ENCODE measurements around the gene ASPN. TPM values are rescaled to one million over a fixed set of nuclear protein-coding genes. Genes with fewer than 3 reads are reported as not detected.

Gene ASPN
- total and polyA plus RNA-seq, 2 of the 13 experiments (the other 11 are each of a cell fraction or from before 2014, with no cell fraction given) = not detected

- intact Hi-C loops (cut with micrococcal nuclease; ENCODE audit: unreplicated experiment) = no loop called here
- no TSS peak for BruUV-seq (replicated peaks)
- H2AFZ ChIP-seq (ENCODE audit: low read length) = no peak overlapping the region
- CTCF ChIA-PET (ENCODE audit: low intra/inter-chr PET ratio, low total read pairs) = no interaction called here
- 80% methylated on average over 2 of the region's 2 CpGs for WGBS (ENCODE audit: low lambda C conversion rate)
- no peaks in the 10 kb centered on the region for H4K20me1 ChIP-seq (ENCODE audit: insufficient read depth, low read length)
- no peaks in the 10 kb centered on the region for H3K27me3 ChIP-seq (ENCODE audit: control insufficient read depth in 1 of 2, insufficient read depth in 2 of 2, low read length in 2 of 2)
- TF ChIP-seq STAG1 (CRISPR knock-in tag; IDR thresholded peaks at IDR 0.05) (0 out of 2 replicates have a peak, but pooled peaks have one; percentile 12), TBP (CRISPR knock-in tag; IDR thresholded peaks at IDR 0.05) (no peak), ETV5 (CRISPR knock-in tag; IDR thresholded peaks at IDR 0.05; ENCODE audit: borderline replicate concordance) (peak; percentile 51; the same call in 1 of the 2 replicates), PAX8 (CRISPR knock-in tag; IDR thresholded peaks at IDR 0.05; ENCODE audit: borderline replicate concordance) (no peak), ZNF598 (CRISPR knock-in tag; IDR thresholded peaks at IDR 0.05; ENCODE audit: borderline replicate concordance) (no peak)
- TF ChIP-seq, protein P1, sequence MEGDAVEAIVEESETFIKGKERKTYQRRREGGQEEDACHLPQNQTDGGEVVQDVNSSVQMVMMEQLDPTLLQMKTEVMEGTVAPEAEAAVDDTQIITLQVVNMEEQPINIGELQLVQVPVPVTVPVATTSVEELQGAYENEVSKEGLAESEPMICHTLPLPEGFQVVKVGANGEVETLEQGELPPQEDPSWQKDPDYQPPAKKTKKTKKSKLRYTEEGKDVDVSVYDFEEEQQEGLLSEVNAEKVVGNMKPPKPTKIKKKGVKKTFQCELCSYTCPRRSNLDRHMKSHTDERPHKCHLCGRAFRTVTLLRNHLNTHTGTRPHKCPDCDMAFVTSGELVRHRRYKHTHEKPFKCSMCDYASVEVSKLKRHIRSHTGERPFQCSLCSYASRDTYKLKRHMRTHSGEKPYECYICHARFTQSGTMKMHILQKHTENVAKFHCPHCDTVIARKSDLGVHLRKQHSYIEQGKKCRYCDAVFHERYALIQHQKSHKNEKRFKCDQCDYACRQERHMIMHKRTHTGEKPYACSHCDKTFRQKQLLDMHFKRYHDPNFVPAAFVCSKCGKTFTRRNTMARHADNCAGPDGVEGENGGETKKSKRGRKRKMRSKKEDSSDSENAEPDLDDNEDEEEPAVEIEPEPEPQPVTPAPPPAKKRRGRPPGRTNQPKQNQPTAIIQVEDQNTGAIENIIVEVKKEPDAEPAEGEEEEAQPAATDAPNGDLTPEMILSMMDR (CRISPR knock-in tag; IDR thresholded peaks at IDR 0.05) = 0 out of 2 replicates have a peak, but pooled peaks have one; percentile 11
- H3K27ac ChIP-seq (ENCODE audit: extremely low read length, insufficient read depth, low read length) = no peak overlapping the region
- POLR2A ChIA-PET = no interaction called here
- no peak overlapping the region for H3K4me3 ChIP-seq (replicated peaks in 1 of 3; ENCODE audit: insufficient read depth in 1 of 3, low read depth in 2 of 3, low read length in 3 of 3)
- H3K4me2 ChIP-seq (ENCODE audit: low read depth, low read length) = no peak overlapping the region
- no peak for ATAC-seq
- DNase-seq (ENCODE audit: low spot score) = no peak
- no peaks in the 10 kb centered on the region for H3K36me3 ChIP-seq (replicated peaks in 1 of 2; ENCODE audit: control insufficient read depth in 1 of 2, insufficient read depth in 2 of 2, low read length in 2 of 2)
- FAIRE-seq = no peak
- no peaks in the 10 kb centered on the region for H3K9me3 ChIP-seq (ENCODE audit: low read length)
- no peaks in the 10 kb centered on the region for H3K79me2 ChIP-seq (ENCODE audit: insufficient read depth, low read length)
- H3K9ac ChIP-seq (ENCODE audit: insufficient read depth, low read depth, low read length) = no peak overlapping the region
- in situ Hi-C loops (cut with HindIII; ENCODE audit: extremely low pct_ligation_motif_present, low pct_unique_long_range_greater_than_20kb) = no loop called here
- H3K4me1 ChIP-seq (ENCODE audit: insufficient read depth, low read length) = no peaks in the 10 kb centered on the region
Observed at GRCh38 chr9:92507005-92507404, 24.7 kb upstream of the ASPN start.

DNA sequence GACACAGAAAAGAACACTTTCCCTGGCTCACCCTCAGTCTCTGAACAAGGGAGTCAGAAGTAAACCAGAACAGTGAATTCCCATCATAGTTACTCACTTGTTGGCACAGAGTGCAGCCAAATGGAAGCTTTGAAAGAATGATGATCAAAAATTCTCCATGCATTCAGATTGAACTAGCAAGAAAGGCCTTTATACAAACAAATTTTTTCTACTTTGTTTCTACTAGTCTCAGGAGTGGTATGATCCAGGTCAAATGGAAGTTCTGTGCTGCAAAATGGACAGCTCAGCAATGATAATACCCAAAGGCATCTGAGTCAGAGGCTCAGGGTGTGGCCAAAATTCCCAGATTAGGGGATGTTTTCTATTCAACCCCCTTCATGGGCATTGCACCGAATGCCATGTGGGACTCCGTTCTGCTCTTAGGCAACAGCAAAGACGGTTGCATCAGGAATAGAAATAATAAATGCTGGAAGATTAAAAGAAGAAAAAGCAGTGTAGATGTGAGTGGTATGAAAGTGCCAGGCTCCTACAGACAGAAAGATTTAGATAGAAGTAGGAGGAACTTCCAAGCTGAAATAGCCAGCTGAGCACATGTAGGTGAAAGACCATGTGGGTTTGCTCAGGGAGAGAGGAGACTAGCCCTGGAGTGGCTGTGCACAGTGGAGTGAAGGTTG is 24.0 kb upstream of the ASPN start:
- FAIRE-seq (no peak), ATAC-seq (no peak), DNase-seq (ENCODE audit: low spot score) (no peak)
- no TSS peak for BruUV-seq (replicated peaks)
- WGBS (ENCODE audit: low lambda C conversion rate) = 94% methylated on average over 3 of the region's 3 CpGs
- H3K27ac ChIP-seq (ENCODE audit: extremely low read length, insufficient read depth, low read length) = no peak overlapping the region
- H3K36me3 ChIP-seq (replicated peaks in 1 of 2; ENCODE audit: control insufficient read depth in 1 of 2, insufficient read depth in 2 of 2, low read length in 2 of 2) = no peaks in the 10 kb centered on the region
- no peak overlapping the region for H3K4me2 ChIP-seq (ENCODE audit: low read depth, low read length)
- H3K27me3 ChIP-seq (ENCODE audit: control insufficient read depth in 1 of 2, insufficient read depth in 2 of 2, low read length in 2 of 2) = no peaks in the 10 kb centered on the region
- intact Hi-C loops (cut with micrococcal nuclease; ENCODE audit: unreplicated experiment) = no loop called here
- CTCF ChIA-PET (ENCODE audit: low intra/inter-chr PET ratio, low total read pairs) = no interaction called here
- no peaks in the 10 kb centered on the region for H4K20me1 ChIP-seq (ENCODE audit: insufficient read depth, low read length)
- POLR2A ChIA-PET = no interaction called here
- no peaks in the 10 kb centered on the region for H3K9me3 ChIP-seq (ENCODE audit: low read length)
- H3K79me2 ChIP-seq (ENCODE audit: insufficient read depth, low read length) = no peaks in the 10 kb centered on the region
- H3K4me1 ChIP-seq (ENCODE audit: insufficient read depth, low read length) = no peaks in the 10 kb centered on the region
- H2AFZ ChIP-seq (ENCODE audit: low read length) = no peak overlapping the region
- no peak overlapping the region for H3K4me3 ChIP-seq (replicated peaks in 1 of 3; ENCODE audit: insufficient read depth in 1 of 3, low read depth in 2 of 3, low read length in 3 of 3)
- no peak overlapping the region for H3K9ac ChIP-seq (ENCODE audit: insufficient read depth, low read depth, low read length)
- in situ Hi-C loops (cut with HindIII; ENCODE audit: extremely low pct_ligation_motif_present, low pct_unique_long_range_greater_than_20kb) = no loop called here
- TF ChIP-seq RCOR2 (CRISPR knock-in tag; IDR thresholded peaks at IDR 0.05) = no peak
- no peak for TF ChIP-seq GTF2F1 (IDR thresholded peaks at IDR 0.05; ENCODE audit: low read length)
- no peak for TF ChIP-seq HNRNPUL1 (IDR thresholded peaks at IDR 0.05; ENCODE audit: low read depth, low read length)
- TF ChIP-seq MAFF (IDR thresholded peaks at IDR 0.05; ENCODE audit: low read depth, low read length) = no peak
- no peak for TF ChIP-seq KLF13 (CRISPR knock-in tag; IDR thresholded peaks at IDR 0.05)
- no peak for TF ChIP-seq ZNF567 (CRISPR knock-in tag; IDR thresholded peaks at IDR 0.05; ENCODE audit: borderline replicate concordance)
- no peak for TF ChIP-seq SRSF9 (IDR thresholded peaks at IDR 0.05; ENCODE audit: borderline replicate concordance, insufficient read depth, low read depth, low read length, poor library complexity, severe bottlenecking)
- TF ChIP-seq ZBTB46 (CRISPR knock-in tag; IDR thresholded peaks at IDR 0.05; ENCODE audit: borderline replicate concordance) = no peak
- TF ChIP-seq ZSCAN31 (CRISPR knock-in tag; IDR thresholded peaks at IDR 0.05; ENCODE audit: low read depth) = no peak
- no peak for TF ChIP-seq ZNF773 (CRISPR knock-in tag; IDR thresholded peaks at IDR 0.05; ENCODE audit: borderline replicate concordance)

Measured in HepG2 (cell line).